Suprapubic skin (tissue), 3 donors: ENCODE data around the gene NEBL.

ENCODE experiments used
- EP300 ChIP-seq: sonication (generic); formaldehyde crosslinking; IDR thresholded peaks from one replicate; pipeline ENCODE4 v1.6.1; 2017; ENCODE audit warnings: antibody characterized with exemption
- POLR2A ChIP-seq, 2 donors: fragments of 450-650 bp; IDR thresholded peaks; one replicate each; pipeline ENCODE4 v1.6.1; 2017; ENCODE audit warnings: antibody characterized with exemption in 2 of 2, mild to moderate bottlenecking in 2 of 2, moderate library complexity in 2 of 2
- TF ChIP-seq, protein P1 (sequence below), 2 donors: fragments of 200-600 bp in 1 of 2; fragments of 450-650 bp in 1 of 2; sonication (generic) in 1 of 2; IDR thresholded peaks; one replicate each; pipeline ENCODE4 v1.5.1; 2016 to 2019; ENCODE audit warnings: antibody characterized with exemption in 2 of 2, mild to moderate bottlenecking in 1 of 2, moderate library complexity in 1 of 2

GRCh38 chr10:20890491-20891337 lies 6.4 kb downstream of the NEBL start:
- TF ChIP-seq POLR2A (IDR thresholded peaks at IDR 0.05) (no peak), EP300 (no peak)
- TF ChIP-seq, protein P1, sequence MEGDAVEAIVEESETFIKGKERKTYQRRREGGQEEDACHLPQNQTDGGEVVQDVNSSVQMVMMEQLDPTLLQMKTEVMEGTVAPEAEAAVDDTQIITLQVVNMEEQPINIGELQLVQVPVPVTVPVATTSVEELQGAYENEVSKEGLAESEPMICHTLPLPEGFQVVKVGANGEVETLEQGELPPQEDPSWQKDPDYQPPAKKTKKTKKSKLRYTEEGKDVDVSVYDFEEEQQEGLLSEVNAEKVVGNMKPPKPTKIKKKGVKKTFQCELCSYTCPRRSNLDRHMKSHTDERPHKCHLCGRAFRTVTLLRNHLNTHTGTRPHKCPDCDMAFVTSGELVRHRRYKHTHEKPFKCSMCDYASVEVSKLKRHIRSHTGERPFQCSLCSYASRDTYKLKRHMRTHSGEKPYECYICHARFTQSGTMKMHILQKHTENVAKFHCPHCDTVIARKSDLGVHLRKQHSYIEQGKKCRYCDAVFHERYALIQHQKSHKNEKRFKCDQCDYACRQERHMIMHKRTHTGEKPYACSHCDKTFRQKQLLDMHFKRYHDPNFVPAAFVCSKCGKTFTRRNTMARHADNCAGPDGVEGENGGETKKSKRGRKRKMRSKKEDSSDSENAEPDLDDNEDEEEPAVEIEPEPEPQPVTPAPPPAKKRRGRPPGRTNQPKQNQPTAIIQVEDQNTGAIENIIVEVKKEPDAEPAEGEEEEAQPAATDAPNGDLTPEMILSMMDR (IDR thresholded peaks at IDR 0.05) = no peak
